Testis (tissue), 3 donors: ENCODE results near the gene TTC9C. TPM values are rescaled to one million over a fixed set of nuclear protein-coding genes. Genes with fewer than 3 reads are reported as not detected.
"Not testable (repeated sequence)": the region's sequence is repeated elsewhere in the genome, so short reads cannot be mapped to it uniquely, and the experiment has no call there.

Experiments used
- DNase-seq: peaks from one replicate; pipeline ENCODE4 v3.0.0-alpha.2; 2019
- H3K27ac ChIP-seq, 2 donors: fragments of 200-600 bp; sonication (generic); one replicate each; pipeline ENCODE4 v1.5.1; 2019
- H3K27me3 ChIP-seq: fragments of 200-600 bp; sonication (generic); one replicate; pipeline ENCODE4 v1.5.1; 2019
- H3K36me3 ChIP-seq: fragments of 200-600 bp; sonication (generic); one replicate; pipeline ENCODE4 v1.5.1; 2017; ENCODE audit warnings: low read depth; ENCODE audit errors: missing control alignments
- H3K4me1 ChIP-seq: fragments of 200-600 bp; sonication (generic); one replicate; pipeline ENCODE4 v1.5.1; 2019
- H3K4me3 ChIP-seq, 2 donors: fragments of 200-600 bp; sonication (generic); one replicate each; pipeline ENCODE4 v1.5.1; 2017 to 2019
- H3K9me3 ChIP-seq: fragments of 200-600 bp; sonication (generic); one replicate; pipeline ENCODE4 v1.5.1; 2017
- CTCF ChIP-seq, 3 experiments: fragments of 450-650 bp in 2 of 3; fragments of 200-600 bp in 1 of 3; sonication (generic) in 1 of 3; IDR thresholded peaks; one replicate each; pipeline ENCODE4 v1.5.1; 2016 to 2019; ENCODE audit warnings: antibody characterized with exemption in 3 of 3, mild to moderate bottlenecking in 2 of 3, moderate library complexity in 1 of 3
- POLR2A ChIP-seq: fragments of 450-650 bp; IDR thresholded peaks from one replicate; pipeline ENCODE4 v1.6.1; 2017; ENCODE audit warnings: antibody characterized with exemption, mild to moderate bottlenecking, moderate library complexity
- whole genome bisulfite sequencing, 2 donors: methylation state at CpG; one replicate each; pipeline ENCODE4 v1.1.5; 2018; 5-methylcytosine and 5-hydroxymethylcytosine counted together
- intact Hi-C: fragments of 100-400 bp; cut with DNase I; formaldehyde crosslinking; loops from one replicate; pipeline ENCODE4 v1.15.1; 2023; ENCODE audit warnings: low total_unique reads
- polyA plus RNA-seq: library from polyadenylated mRNA; stranded (reverse); fragments of 350-450 nt; fragmentation: Illumina TruSeq; extraction: RNeasy Lipid Tissue Mini Kit (QIAGEN cat#74804); gene quantifications from one replicate; pipeline ENCODE4 v1.2.3, GENCODE V29; 2014; ENCODE audit warnings: low read depth, low replicate concordance; ENCODE audit not compliant: insufficient read depth
- total RNA-seq, 2 donors: library from RNA; depleted of rRNA; stranded (reverse); fragments of >200 nt; gene quantifications; one replicate each; pipeline ENCODE4 v1.2.3, GENCODE V29; 2016

Gene TTC9C
- total and polyA plus RNA-seq, 3 donors from 2014 or later: 34.0 to 41.5 (median 39.5) TPM

GRCh38 chr11:62694455-62695167 is 33.7 kb upstream of the TTC9C start:
- 59% methylated on average over 14 of the region's 14 CpGs for WGBS, 2 donors
- intact Hi-C loops: no loop called here
- Histone ChIP-seq H3K36me3 (no peaks in the 10 kb centered on the region), H3K4me1 (peaks cover 9% of the 10 kb centered on the region), H3K4me3 (no peak overlapping the region), H3K27ac (no peak overlapping the region), H3K9me3 (no peaks in the 10 kb centered on the region), H3K27me3 (no peaks in the 10 kb centered on the region)
- TF ChIP-seq POLR2A (no peak), CTCF (IDR thresholded peaks at IDR 0.05) (peak; percentile 47 to 82 (median 48))
- DNase-seq: peak; percentile 90

GRCh38 chr11:62702246-62702645 is 26.0 kb upstream of the TTC9C start:
- H3K27ac ChIP-seq: no peak overlapping the region
- H3K9me3 ChIP-seq: no peaks in the 10 kb centered on the region
- intact Hi-C loops: no loop called here
- DNase-seq: no peak
- no peak overlapping the region for H3K4me3 ChIP-seq
- H3K27me3 ChIP-seq: no peaks in the 10 kb centered on the region
- no peaks in the 10 kb centered on the region for H3K36me3 ChIP-seq
- 93 to 95% methylated on average over 11 of the region's 11 CpGs for WGBS, 2 donors
- TF ChIP-seq POLR2A (no peak), CTCF (IDR thresholded peaks at IDR 0.05) (no peak)
- peaks cover 17% of the 10 kb centered on the region for H3K4me1 ChIP-seq

- H3K36me3 ChIP-seq, H3K9me3 ChIP-seq, intact Hi-C loops, H3K4me3 ChIP-seq, H3K27me3 ChIP-seq, H3K27ac ChIP-seq, DNase-seq: not testable (repeated sequence)
- WGBS, 2 donors: 95 to 96% methylated on average over 4 of the region's 4 CpGs
- H3K4me1 ChIP-seq: peaks cover 33% of the 10 kb centered on the region
Observed at GRCh38 chr11:62703921-62704320, 24.4 kb upstream of the TTC9C start.

GRCh38 chr11:62705413-62705812 is 22.9 kb upstream of the TTC9C start:
- peak overlapping the region; percentile 15 to 80 for H3K27ac ChIP-seq
- no peak for DNase-seq
- no peaks in the 10 kb centered on the region for H3K9me3 ChIP-seq
- peak overlapping the region; percentile 75 for H3K4me3 ChIP-seq
- TF ChIP-seq CTCF (IDR thresholded peaks at IDR 0.05) (no peak), POLR2A (no peak)
- H3K27me3 ChIP-seq: no peaks in the 10 kb centered on the region
- 30 to 32% methylated on average over 7 of the region's 7 CpGs for WGBS, 2 donors
- peaks cover 41% of the 10 kb centered on the region for H3K4me1 ChIP-seq
- no peaks in the 10 kb centered on the region for H3K36me3 ChIP-seq
- intact Hi-C loops: no loop called here

- 3 to 10% methylated on average over 29 to 53 of the region's 73 CpGs for WGBS, 2 donors
- DNase-seq: peak; percentile 97
- intact Hi-C loops: no loop called here
- H3K36me3 ChIP-seq: no peaks in the 10 kb centered on the region
- TF ChIP-seq CTCF (IDR thresholded peaks at IDR 0.05): no peak
- TF ChIP-seq POLR2A: no peak
- peak overlapping the region; percentile 75 for H3K4me3 ChIP-seq
- no peaks in the 10 kb centered on the region for H3K27me3 ChIP-seq
- H3K9me3 ChIP-seq: no peaks in the 10 kb centered on the region
- H3K4me1 ChIP-seq: peaks cover 44% of the 10 kb centered on the region
- H3K27ac ChIP-seq: peak overlapping the region; percentile 15 to 80
Observed at GRCh38 chr11:62705880-62706849, 22.1 kb upstream of the TTC9C start.
